NCI-H1436 (cell line): ENCODE results near the gene RPS6KL1.

Source experiments
- DNase-seq: peaks from one replicate; lab custom pipeline; 2025; lab: John Stamatoyannopoulos, UW

Gene RPS6KL1

GRCh38 chr14:74922752-74923401, at the start of gene RPS6KL1:
RPS6KL1 (minus strand) TSS chr14:74923260; CDS start chr14:74921541, 1,719 bp downstream.
- DNase-seq, result peak; percentile 83

DNA sequence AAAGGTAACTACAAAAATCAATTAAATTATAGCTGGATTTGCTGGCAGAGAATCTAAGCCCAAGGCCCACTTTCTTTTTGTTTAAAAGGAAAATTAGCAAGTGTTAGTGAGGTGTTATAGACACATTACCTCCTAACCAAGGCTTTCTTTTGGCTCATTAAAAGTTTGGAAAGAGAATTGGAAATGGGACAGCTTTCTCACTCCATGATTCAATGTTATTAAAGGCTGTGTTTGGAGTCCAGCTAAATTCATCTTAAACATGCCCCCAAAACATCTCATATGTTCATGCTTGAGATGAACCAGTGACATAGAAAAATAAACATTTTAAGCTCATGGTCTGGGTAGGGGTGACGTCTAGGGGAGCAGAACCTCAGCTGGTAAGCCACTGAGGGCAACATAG, 45.8 kb upstream of the RPS6KL1 start:
- no peak for DNase-seq

DNA sequence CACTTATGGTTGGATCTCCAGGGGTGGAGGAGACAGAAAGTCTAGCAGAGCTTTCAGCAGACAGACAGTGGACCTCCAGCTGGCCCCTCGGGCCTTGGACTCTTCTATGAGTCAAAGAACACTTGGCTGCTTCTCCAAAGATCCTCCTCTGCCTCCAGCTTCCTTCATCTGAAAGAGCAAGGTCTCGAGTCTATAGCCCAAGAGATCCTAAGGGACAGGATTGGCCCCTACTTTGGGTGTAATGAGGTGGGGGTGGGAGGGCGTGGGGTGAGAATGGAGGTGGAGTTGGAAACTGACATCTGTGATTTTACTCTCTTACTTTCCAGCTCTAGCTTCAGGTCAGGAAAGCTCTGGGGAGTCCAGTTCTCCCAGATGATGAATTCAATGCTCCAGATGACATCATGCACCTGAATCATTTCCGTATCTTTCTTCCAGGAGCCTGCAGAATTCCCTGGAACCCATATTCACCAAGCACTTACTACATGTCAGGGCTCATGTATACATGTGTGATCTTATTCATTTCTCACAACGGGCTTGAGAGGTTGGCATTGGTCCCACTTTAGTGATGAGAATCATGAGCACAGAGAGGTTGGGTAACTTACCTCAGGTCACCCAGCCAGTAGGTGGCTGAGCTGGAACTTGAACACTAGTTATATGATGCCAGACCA, 42.6 kb upstream of the RPS6KL1 start:
- DNase-seq, result no peak

DNA sequence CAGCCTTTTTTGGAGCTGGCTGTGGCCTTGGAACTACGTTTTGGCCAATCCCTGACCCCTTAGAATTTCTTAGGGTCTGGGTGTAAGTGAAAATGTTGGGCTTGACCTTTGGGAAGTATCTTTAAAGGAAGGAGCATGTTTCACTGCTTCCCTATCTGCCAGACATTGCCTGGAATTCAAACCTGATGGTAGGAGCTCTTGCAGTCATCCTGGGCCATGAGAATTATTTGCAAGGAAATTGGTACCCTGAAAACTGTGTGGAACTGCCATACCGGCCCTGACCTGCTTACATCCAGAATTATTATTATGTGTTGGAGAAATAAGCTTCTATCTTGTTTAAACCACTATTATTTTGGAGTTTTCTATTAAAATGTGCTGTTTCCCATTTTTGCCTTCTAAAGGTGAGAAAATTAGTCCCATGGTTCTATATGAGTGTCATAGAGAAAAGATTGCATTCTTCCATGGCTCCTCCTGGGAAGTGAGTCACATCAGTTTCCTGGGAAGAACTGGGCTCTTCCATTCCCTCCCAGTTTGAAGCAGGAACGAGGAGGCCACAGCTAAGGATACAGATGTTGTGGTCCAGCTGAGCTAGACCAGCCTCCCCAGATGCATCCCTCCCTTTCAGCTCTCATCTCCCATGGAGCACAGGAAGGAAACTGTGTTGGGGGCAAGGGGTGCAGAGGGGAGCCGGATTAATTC, 41.9 kb upstream of the RPS6KL1 start:
- DNase-seq, result no peak

DNA sequence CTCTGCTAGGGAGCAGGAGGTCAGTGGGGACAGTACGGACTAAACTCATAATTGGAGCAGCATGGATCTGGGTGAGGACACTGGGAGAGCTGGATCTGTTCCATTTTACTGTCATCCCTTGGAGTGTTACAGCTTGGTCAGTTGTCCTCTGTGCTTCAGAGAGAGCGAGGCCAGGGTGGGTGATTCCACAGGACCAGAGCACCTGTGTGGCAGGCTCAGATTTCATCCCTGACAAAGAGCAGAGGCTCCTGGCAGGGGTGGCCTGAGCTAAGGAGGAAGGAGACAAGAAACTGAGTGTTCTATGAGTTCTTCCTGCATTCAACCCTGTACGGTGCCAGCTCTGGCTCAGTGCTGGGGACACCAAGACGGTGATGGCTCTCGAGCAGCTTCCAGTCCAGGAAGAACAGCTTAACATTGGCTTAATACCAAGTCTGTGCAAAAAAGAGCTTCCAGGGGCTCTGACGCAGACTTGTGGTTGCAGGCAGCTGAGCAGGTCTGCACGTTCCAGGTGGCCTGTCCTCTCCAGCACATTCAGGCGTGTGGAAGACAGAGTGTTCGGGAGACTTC, 40.7 kb upstream of the RPS6KL1 start:
- DNase-seq, result no peak

DNA sequence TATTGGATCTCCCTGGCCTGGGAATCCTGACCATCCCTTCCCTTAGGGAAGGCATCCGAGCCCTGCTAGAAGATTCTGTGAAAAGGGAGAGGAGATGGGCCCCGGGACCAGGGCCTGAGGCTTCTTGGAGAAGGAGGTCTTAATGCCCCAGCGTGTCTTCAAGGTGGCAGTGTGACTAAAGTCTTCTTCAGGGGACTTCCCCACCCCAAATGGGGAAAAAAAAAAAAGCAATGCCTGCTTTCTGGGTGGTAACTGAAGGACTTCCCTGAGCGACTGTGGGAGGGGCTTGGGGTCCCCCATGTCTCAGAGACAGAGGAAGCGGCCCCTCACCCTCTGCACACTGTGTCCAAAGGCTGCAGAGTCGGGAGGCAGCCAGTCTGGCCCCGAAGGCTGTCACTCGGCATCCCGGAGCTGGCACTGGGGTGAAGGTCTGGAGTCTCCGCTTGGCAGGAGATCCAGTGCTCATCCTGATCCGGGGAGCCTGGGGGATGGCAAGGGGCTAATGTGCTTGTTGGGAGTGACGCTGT, 40.2 kb upstream of the RPS6KL1 start:
- DNase-seq, result no peak

DNA sequence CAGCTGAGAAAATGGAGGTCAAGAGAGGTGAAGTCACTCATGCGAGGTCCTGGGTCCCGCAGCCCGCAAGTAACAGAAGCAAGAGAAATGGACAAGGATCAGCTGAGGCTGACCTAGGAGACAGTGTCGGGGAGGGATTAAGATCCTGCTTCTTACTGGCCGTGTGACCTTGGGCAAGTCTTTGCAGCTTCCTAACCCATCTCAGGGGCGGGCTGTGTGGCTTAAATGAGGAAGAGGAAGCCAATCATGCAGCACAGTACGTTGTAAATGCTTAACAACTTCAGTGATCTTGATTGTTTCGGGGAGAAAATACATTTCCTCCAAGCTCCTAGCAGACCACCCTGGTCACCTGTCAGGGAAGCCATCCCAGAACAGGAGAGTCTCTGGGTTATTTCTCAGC, 39.4 kb upstream of the RPS6KL1 start:
- DNase-seq, result no peak

GRCh38 chr14:74962046-74962445, 39.0 kb upstream of the RPS6KL1 start:
- DNase-seq, result no peak

- DNase-seq, result no peak
Observed at GRCh38 chr14:74961238-74961911, 38.3 kb upstream of the RPS6KL1 start.

DNA sequence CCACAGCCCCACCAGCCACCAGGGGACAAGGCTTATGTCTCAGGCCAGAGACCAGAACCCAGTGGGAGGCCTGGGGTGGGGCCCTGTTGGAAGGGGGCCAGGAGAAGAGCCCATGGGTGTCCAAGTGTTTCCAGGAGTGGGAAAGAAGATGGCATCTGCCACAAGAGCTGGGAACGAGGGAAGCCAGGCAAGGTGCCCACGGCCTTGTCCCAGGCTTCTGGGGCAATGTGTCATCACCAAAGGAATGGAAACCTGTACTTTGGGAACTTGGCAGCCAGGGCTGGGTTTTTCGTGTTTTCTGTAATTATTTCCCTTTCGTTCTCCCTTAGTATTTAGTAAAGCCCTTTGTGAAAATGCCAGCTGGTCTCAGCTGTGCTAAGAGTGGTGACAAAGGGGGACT, 37.7 kb upstream of the RPS6KL1 start:
- no peak for DNase-seq

DNA sequence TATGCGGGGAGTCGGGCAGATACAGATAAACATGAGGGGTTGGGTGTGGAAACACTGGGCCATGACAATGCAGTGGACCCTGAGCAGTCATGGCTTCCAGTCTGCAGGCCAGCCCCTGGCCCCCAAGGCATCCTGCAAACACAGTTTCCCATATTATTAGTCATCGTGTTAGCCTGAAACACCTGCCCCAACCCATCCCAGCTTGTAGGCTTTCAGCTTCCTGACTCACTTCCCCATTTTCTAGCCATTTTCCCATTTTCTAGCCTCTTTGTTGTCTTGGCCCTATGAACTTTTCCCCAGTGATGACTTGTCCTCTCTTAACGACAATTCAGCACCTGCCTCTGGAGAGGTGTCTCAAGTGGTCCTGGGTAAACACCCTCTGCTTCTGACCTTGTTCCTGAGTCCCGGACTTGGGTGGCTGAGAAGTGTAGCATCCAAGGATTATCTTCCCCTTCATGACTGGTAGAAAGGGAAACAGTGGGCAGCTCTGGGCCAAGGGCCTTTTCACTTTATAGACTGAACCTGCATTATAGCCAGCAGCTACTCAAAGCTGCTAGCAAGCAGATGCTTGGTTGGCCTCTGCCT, 36.6 kb upstream of the RPS6KL1 start:
- no peak for DNase-seq

GRCh38 chr14:74956280-74957072, 33.4 kb upstream of the RPS6KL1 start:
- no peak for DNase-seq

DNA sequence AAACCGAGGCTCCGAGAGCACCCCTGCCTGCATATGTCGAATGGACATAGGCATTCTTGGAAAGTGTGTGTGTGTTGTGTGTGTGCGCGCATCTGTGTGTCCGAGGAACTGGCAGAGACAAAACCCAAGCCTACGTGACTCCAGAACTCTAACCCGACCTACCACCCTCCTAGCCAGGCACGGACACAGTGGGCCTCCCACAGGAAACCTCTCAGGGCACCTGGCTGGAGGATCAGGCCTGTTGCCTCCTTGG, 32.9 kb upstream of the RPS6KL1 start:
- DNase-seq, result no peak

DNA sequence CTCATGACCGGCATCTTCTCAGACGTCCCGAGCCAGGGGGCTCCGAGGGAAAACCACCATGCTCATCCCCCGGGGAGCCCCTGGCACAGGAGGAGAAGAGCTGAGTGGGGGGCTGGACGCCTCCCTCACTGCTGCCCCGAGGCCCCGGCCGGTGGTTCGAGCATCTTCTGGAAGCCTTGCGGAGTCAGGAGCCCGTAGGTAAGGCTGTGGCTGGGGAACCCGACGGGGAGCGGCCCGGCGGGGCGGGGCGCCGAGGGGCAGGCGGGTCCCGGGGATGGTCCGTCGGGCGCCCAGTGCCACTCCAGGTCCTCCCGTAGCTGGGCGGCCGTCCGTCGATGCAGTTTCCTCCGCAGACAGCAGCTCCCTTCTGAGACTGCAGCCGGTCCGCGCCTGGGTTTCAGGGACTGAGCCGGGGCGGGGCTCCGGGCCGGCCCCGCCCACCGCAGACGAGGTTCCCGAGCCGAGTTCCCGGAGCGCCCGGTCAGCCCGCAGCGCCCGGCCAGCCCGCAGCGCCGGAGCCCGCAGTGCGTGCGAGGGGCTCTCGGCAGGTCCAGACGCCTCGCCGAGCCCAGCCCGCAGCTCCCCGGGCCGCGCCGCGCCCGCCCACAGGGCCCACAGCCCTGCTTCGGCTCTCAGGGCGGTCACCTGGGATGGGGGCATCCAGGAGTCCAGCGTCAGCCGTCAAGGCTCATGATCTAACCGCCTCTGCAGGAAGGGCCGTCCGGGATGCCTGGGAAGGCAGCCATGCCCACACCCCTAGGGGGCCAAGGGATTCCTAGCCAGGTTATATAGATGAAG, 32.4 kb upstream of the RPS6KL1 start, which contains the start of gene PGF:
Gene PGF, minus strand, starts transcription at position 369 of the 798 bp plus-strand sequence. Its CDS starts 355 bp downstream, at position 14.
- DNase-seq, result no peak

DNA sequence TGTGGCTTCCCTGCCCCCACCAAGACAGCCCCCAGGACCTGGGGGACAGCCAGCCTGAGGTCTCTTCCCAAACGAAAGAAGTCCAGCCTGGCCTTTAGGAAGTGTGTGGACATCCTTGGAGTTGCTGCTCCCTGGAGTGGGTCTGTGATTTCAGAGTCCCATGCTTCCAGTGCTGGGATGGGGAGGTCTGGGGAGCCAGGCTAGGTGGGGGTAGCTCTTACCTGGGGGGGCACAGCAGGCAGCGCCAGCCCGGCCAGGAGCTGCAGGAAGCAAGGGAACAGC, 31.8 kb upstream of the RPS6KL1 start:
- no peak for DNase-seq

DNA sequence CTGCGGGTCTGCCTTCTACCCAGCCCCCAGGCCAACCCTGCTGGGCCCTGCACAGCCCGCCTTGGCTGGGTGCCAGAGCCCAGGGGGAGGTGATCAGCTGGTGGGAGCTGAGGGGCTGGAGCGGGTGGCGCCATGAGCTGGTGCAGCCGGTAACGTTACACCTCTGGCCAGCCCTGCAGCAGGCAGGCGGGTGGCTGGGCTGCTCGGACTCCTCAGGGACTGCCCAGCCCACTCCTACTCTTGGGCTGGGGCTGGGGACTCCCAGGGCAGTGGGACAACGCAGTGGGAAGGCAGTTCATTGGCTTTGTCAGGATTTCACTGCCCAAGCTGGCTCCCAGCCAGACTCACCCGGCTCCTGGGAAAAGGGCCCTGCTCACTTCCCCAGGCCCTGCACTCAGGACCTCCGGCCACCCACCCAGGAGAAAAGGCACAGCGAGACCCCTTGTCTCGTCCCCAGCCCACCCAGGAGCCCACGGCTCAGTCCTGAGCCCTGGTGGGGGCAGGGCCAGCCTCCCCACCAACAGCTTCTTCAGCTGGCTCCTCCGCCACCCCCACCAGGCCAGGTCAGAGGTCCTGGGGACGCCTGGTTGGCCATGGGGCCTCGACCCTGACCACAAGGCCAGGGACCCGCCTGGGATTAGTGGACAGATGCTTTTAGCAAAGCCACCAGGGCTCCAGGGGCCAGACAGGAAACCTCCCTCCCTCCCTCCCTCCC, 31.3 kb upstream of the RPS6KL1 start:
- peak; percentile 55 for DNase-seq

- DNase-seq, result no peak
Observed at GRCh38 chr14:74953686-74954085, 30.6 kb upstream of the RPS6KL1 start.

DNA sequence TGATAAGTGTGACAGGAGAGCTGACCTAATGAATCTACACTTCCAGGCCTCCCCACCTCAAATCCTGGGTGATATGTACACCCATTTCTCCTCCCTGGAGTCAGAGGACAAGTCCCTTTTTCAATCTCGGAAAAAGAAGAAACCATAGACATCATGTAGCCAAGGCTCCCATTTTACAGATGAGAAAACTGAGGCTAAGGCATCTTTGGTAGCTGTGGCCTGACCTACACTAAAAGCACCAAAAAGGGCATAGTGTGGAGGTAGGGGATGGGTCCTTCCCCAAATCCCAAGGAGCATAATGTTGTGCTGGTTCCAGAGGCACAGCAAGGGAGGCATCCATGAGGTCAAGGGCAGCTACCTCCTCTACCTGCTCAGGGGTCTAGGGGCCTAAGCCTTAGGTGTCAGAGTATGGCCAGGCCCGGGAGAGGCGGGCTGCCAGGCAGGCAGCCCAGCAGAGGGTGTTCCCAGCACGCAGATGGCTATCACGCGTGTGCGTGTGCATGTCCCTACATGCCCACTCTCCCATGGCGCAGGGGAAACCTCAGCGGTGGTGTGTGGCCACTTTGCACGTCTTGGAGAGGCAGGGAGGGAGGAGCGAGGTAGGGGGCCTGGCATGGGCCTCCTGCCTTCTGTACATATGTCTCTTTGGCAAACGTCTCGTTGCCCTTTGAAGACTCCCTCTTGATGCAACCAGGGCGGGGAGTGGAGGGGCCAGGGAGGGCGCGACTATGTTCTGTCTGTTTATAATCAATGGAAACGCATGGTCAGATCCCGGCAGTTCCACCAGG, 29.8 kb upstream of the RPS6KL1 start:
- peak; percentile 20 for DNase-seq

- DNase-seq, result no peak
Observed at GRCh38 chr14:74952180-74952665, 29.2 kb upstream of the RPS6KL1 start.
